HCT116 (cell line): ENCODE data around the gene KLHL11. TPM values are rescaled to one million over a fixed set of nuclear protein-coding genes. Genes with fewer than 3 reads are reported as not detected.
"Not testable (repeated sequence)": the region's sequence is repeated elsewhere in the genome, so short reads cannot be mapped to it uniquely, and the experiment has no call there.

Experiments used
- ATAC-seq: fragments of 200-7000 bp; cut with Tn5 transposase; 2 replicates; pipeline ENCODE4 v1.9.1; 2020; ENCODE audit warnings: mild to moderate bottlenecking, moderate library complexity
- BruUV-seq: library from RNA; stranded (reverse); fragments of 400-500 nt; replicated peaks from 2 replicates; lab custom pipeline; 2021; lab: Mats Ljungman, UMichigan
- CTCF ChIA-PET: fragments of 300-600 bp; sonication (Branson Sonifier 250); formaldehyde crosslinking; loops from one replicate; lab custom pipeline; 2021; ENCODE audit warnings: antibody characterized with exemption; lab: Charles Lee
- POLR2A ChIA-PET: fragments of 300-600, 350-600 bp; sonication (Branson Sonifier 250); formaldehyde crosslinking; loops from one replicate; lab custom pipeline; 2021; ENCODE audit warnings: antibody characterized with exemption; lab: Charles Lee
- RAD21 ChIA-PET, 2 experiments: fragments of 300-600 bp; sonication (Branson Sonifier 250); formaldehyde crosslinking; loops; one replicate each; lab custom pipeline; 2023; ENCODE audit warnings: low total read pairs in 2 of 2; ENCODE audit not compliant: uncharacterized antibody in 2 of 2, unreplicated experiment in 2 of 2, low non-redundant PET in 1 of 2; lab: Charles Lee
- DNase-seq: peaks from one replicate; pipeline ENCODE4 v3.0.0-alpha.2; 2010; ENCODE audit warnings: low read depth, low spot score
- H2AFZ ChIP-seq: fragments of 200-600 bp; shearing (Covaris generic), sonication (generic); 2 replicates; pipeline ENCODE4 v1.6.1; 2017; ENCODE audit warnings: low read depth, mixed run types, mixed read lengths, antibody characterized with exemption, low read length; ENCODE audit not compliant: poor library complexity, severe bottlenecking
- H3K27ac ChIP-seq: 2 replicates; pipeline ENCODE4 v1.5.1; 2012; ENCODE audit warnings: low read depth, low read length
- H3K27me3 ChIP-seq: fragments of 200-600 bp; sonication (generic); 2 replicates; pipeline ENCODE4 v1.6.1; 2016; ENCODE audit warnings: mixed run types, low read length, mixed read lengths; ENCODE audit not compliant: insufficient read depth
- H3K36me3 ChIP-seq, 2 experiments: fragments of 200-500 bp in 1 of 2; fragments of 200-600 bp in 1 of 2; sonication (Bioruptor generic) in 1 of 2; sonication (generic) in 1 of 2; 2 replicates each; pipeline versions ENCODE4 v1.5.1 to v1.6.1; 2014 to 2016; ENCODE audit warnings: low read length in 2 of 2, inconsistent platforms in 1 of 2, mixed read lengths in 1 of 2, mixed run types in 1 of 2; ENCODE audit not compliant: insufficient read depth in 2 of 2, control insufficient read depth in 1 of 2
- H3K4me1 ChIP-seq, 2 experiments: fragments of 200-600 bp in 1 of 2; sonication (generic) in 1 of 2; 2 replicates each; pipeline versions ENCODE4 v1.5.1 to v1.6.1; 2012 to 2017; ENCODE audit warnings: low read length in 2 of 2, inconsistent platforms in 1 of 2, mild to moderate bottlenecking in 1 of 2, mixed read lengths in 1 of 2, mixed run types in 1 of 2, moderate library complexity in 1 of 2; ENCODE audit not compliant: insufficient read depth in 2 of 2, control insufficient read depth in 1 of 2
- H3K4me2 ChIP-seq: fragments of 200-600 bp; sonication (generic); 2 replicates; pipeline ENCODE4 v1.6.1; 2017; ENCODE audit warnings: mixed run types, low read length, mixed read lengths
- H3K4me3 ChIP-seq, 2 experiments: fragments of 200-600 bp in 1 of 2; sonication (generic) in 1 of 2; replicated peaks in 1 of 2; 2 replicates each; pipeline ENCODE4 v1.5.1; 2011 to 2016; ENCODE audit warnings: low read length in 2 of 2, control low read depth in 1 of 2, low read depth in 1 of 2, mild to moderate bottlenecking in 1 of 2, mixed read lengths in 1 of 2, mixed run types in 1 of 2
- H3K79me2 ChIP-seq: fragments of 200-600 bp; sonication (generic); 2 replicates; pipeline ENCODE4 v1.6.1; 2017; ENCODE audit warnings: mild to moderate bottlenecking, mixed run types, low read length, moderate library complexity, mixed read lengths; ENCODE audit not compliant: insufficient read depth
- H3K9ac ChIP-seq: fragments of 200-600 bp; sonication (generic); 2 replicates; pipeline ENCODE4 v1.6.1; 2016; ENCODE audit warnings: low read length, mixed read lengths
- H3K9me2 ChIP-seq: fragments of 200-600 bp; sonication (generic), shearing (Covaris generic); 2 replicates; pipeline ENCODE4 v1.6.1; 2017; ENCODE audit warnings: mixed run types, mild to moderate bottlenecking, moderate library complexity; ENCODE audit not compliant: insufficient read depth
- H3K9me3 ChIP-seq, 2 experiments: fragments of 200-500 bp in 1 of 2; fragments of 200-600 bp in 1 of 2; sonication (Bioruptor generic) in 1 of 2; sonication (generic) in 1 of 2; 2 replicates each; pipeline ENCODE4 v1.6.1; 2014 to 2017; ENCODE audit warnings: low read length in 2 of 2, mixed read lengths in 2 of 2, inconsistent platforms in 1 of 2, low read depth in 1 of 2, mild to moderate bottlenecking in 1 of 2, mixed run types in 1 of 2, moderate library complexity in 1 of 2; ENCODE audit not compliant: control insufficient read depth in 1 of 2, insufficient read depth in 1 of 2
- H4K20me1 ChIP-seq: fragments of 200-600 bp; sonication (generic), shearing (Covaris generic); 2 replicates; pipeline ENCODE4 v1.6.1; 2017; ENCODE audit warnings: mixed run types, mild to moderate bottlenecking, moderate library complexity; ENCODE audit not compliant: insufficient read depth
- CEBPB ChIP-seq: IDR thresholded peaks from 2 replicates; pipeline ENCODE4 v1.6.1; 2012; ENCODE audit warnings: low read depth
- ELF1 ChIP-seq: IDR thresholded peaks from 2 replicates; pipeline ENCODE4 v1.6.1; 2012; ENCODE audit warnings: low read depth, borderline replicate concordance
- EZH2 ChIP-seq: fragments of 200-600 bp; sonication (generic); IDR thresholded peaks from 2 replicates; pipeline ENCODE4 v1.6.1; 2017; ENCODE audit warnings: antibody characterized with exemption, mixed run types
- EZH2phosphoT487 ChIP-seq: fragments of 200-600 bp; IDR thresholded peaks from 2 replicates; pipeline ENCODE4 v1.6.1; 2018; ENCODE audit warnings: antibody characterized with exemption, borderline replicate concordance
- POLR2A ChIP-seq: IDR thresholded peaks from 2 replicates; pipeline ENCODE4 v1.7.0; 2011; ENCODE audit warnings: borderline replicate concordance; ENCODE audit not compliant: insufficient read depth, insufficient read length; ENCODE audit errors: extremely low read depth
- POLR2AphosphoS5 ChIP-seq: IDR thresholded peaks from 2 replicates; pipeline ENCODE4 v1.6.1; 2011; ENCODE audit warnings: mild to moderate bottlenecking, low read depth, low read length, moderate library complexity
- SRF ChIP-seq: IDR thresholded peaks from 2 replicates; pipeline ENCODE4 v1.6.1; 2012; ENCODE audit warnings: low read depth
- YY1 ChIP-seq: IDR thresholded peaks from 2 replicates; pipeline ENCODE4 v1.6.1; 2011; ENCODE audit warnings: low read length, low read depth, moderate library complexity, mild to moderate bottlenecking; ENCODE audit not compliant: insufficient replicate concordance; ENCODE audit errors: extremely low read depth
- intact Hi-C: fragments of 100-400 bp; cut with micrococcal nuclease; formaldehyde crosslinking; loops from 2 replicates; pipeline ENCODE4 v1.10.0; 2022
- total RNA-seq: library from RNA; stranded (reverse); gene quantifications from one replicate; pipeline ENCODE4 v1.2.1, GENCODE V29; 2021; ENCODE audit not compliant: unreplicated experiment
- TF ChIP-seq, protein P1 (sequence below), 3 experiments: fragments of 200-600 bp in 1 of 3; sonication (generic) in 1 of 3; IDR thresholded peaks in 2 of 3; conservative IDR thresholded peaks in 1 of 3; 2 replicates each; pipeline ENCODE4 v1.5.1; 2012 to 2017; ENCODE audit warnings: low read depth in 2 of 3, low read length in 2 of 3, antibody characterized with exemption in 1 of 3, borderline replicate concordance in 1 of 3, control low read depth in 1 of 3, mild to moderate bottlenecking in 1 of 3, mixed read lengths in 1 of 3, mixed run types in 1 of 3, moderate library complexity in 1 of 3; ENCODE audit not compliant: insufficient read depth in 1 of 3
- TF ChIP-seq, protein P2 (sequence below): IDR thresholded peaks from 2 replicates; pipeline ENCODE4 v1.6.1; 2011; ENCODE audit warnings: mild to moderate bottlenecking, low read length, moderate library complexity; ENCODE audit not compliant: insufficient replicate concordance; ENCODE audit errors: extremely low read depth

The KLHL11 gene
- total RNA-seq, 1 experiment from 2014 or later, result 22.4 TPM

DNA sequence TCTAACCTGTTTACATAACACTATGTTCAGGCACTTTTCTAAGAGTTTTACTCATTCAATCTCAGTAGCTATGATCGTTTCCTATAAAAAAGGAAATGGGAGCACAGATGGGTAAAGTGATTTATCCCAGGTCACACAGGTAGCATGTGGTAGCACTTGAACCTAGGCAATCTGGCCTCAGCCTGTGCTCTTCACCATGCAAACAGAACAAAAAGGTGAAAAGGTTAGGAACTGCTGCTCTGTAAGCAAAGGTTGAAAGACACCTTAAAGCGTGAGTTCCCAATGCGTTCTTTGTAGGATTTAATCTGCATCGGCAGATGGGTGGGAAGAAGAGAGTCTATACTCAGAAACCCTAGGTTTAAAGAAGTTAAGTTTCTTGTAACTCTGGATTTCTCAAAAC lies 14.9 kb upstream of the KLHL11 start:
- Histone ChIP-seq H3K4me2 (no peak overlapping the region), H3K27ac (no peak overlapping the region), H3K9ac (no peak overlapping the region), H3K79me2 (peaks cover 3% of the 10 kb centered on the region; the same call in 1 of the 2 replicates), H2AFZ (no peak overlapping the region), H3K9me2 (no peaks in the 10 kb centered on the region), H3K4me1 (no peaks in the 10 kb centered on the region), H3K4me3 (no peak overlapping the region), H4K20me1 (no peaks in the 10 kb centered on the region), H3K27me3 (no peaks in the 10 kb centered on the region), H3K9me3 (no peaks in the 10 kb centered on the region), H3K36me3 (peaks cover 53 to 61% of the 10 kb centered on the region in 2 experiments; a peak in 3 of 4 replicates)
- DNase-seq (no peak), ATAC-seq (no peak)
- ChIA-PET POLR2A (no interaction called here), RAD21 (no interaction called here), CTCF (no interaction called here)
- intact Hi-C loops, result no loop called here
- TF ChIP-seq, protein P1, sequence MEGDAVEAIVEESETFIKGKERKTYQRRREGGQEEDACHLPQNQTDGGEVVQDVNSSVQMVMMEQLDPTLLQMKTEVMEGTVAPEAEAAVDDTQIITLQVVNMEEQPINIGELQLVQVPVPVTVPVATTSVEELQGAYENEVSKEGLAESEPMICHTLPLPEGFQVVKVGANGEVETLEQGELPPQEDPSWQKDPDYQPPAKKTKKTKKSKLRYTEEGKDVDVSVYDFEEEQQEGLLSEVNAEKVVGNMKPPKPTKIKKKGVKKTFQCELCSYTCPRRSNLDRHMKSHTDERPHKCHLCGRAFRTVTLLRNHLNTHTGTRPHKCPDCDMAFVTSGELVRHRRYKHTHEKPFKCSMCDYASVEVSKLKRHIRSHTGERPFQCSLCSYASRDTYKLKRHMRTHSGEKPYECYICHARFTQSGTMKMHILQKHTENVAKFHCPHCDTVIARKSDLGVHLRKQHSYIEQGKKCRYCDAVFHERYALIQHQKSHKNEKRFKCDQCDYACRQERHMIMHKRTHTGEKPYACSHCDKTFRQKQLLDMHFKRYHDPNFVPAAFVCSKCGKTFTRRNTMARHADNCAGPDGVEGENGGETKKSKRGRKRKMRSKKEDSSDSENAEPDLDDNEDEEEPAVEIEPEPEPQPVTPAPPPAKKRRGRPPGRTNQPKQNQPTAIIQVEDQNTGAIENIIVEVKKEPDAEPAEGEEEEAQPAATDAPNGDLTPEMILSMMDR (IDR thresholded peaks at IDR 0.05 in 2 of 3, conservative IDR thresholded peaks at IDR 0.05 in 1 of 3; ENCODE audit: borderline replicate concordance in 1 of 3, insufficient read depth in 1 of 3, low read depth in 2 of 3, low read length in 2 of 3), result no peak
- TF ChIP-seq POLR2AphosphoS5, result no peak
- no peak for TF ChIP-seq EZH2phosphoT487
- no peak for TF ChIP-seq EZH2
- TF ChIP-seq SRF, result no peak
- TF ChIP-seq CEBPB, result no peak
- TF ChIP-seq POLR2A, result no peak
- no peak for TF ChIP-seq ELF1
- TF ChIP-seq, protein P2, sequence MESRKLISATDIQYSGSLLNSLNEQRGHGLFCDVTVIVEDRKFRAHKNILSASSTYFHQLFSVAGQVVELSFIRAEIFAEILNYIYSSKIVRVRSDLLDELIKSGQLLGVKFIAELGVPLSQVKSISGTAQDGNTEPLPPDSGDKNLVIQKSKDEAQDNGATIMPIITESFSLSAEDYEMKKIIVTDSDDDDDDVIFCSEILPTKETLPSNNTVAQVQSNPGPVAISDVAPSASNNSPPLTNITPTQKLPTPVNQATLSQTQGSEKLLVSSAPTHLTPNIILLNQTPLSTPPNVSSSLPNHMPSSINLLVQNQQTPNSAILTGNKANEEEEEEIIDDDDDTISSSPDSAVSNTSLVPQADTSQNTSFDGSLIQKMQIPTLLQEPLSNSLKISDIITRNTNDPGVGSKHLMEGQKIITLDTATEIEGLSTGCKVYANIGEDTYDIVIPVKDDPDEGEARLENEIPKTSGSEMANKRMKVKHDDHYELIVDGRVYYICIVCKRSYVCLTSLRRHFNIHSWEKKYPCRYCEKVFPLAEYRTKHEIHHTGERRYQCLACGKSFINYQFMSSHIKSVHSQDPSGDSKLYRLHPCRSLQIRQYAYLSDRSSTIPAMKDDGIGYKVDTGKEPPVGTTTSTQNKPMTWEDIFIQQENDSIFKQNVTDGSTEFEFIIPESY, result no peak
- TF ChIP-seq YY1, result no peak
- no TSS peak for BruUV-seq

DNA sequence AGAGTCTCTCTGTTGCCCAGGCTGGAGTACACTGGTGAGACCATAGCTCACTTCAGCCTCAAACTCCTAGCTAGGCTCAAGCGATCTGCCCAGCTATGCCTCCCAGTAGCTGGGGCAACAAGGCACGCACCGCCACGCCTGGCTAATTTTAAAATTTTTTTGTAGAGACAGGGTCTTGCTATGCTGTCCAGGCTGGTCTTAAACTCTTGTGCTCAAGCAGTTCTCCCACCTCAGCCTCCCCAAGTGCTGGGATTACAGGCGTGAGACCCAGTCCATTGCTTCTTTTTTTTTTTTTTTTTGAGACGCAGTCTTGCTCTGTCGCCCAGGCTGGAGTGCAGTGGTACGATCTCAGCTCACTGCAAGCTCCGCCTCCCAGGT lies 9.1 kb upstream of the KLHL11 start:
- CTCF ChIA-PET, POLR2A ChIA-PET: not testable (repeated sequence)

More for the DNA sequence above, 9.1 kb upstream of the KLHL11 start:
- H3K4me3 ChIP-seq, H3K4me2 ChIP-seq, intact Hi-C loops, H2AFZ ChIP-seq, H3K9me3 ChIP-seq, H3K4me1 ChIP-seq, ATAC-seq, RAD21 ChIA-PET, DNase-seq, H3K9ac ChIP-seq, H3K9me2 ChIP-seq, H4K20me1 ChIP-seq, H3K27ac ChIP-seq, H3K79me2 ChIP-seq, BruUV-seq, H3K27me3 ChIP-seq: not testable (repeated sequence)
- H3K36me3 ChIP-seq, result peaks cover 42 to 52% of the 10 kb centered on the region in 2 experiments
